PC-3 (cell line): Measurements from ENCODE around the gene LRP1B. TPM values are rescaled to one million over a fixed set of nuclear protein-coding genes. Genes with fewer than 3 reads are reported as not detected.
A peak's percentile ranks its signal among the peaks of the same experiment; 100 is the strongest.

ENCODE experiments used
- ATAC-seq: fragments of 200-7000 bp; cut with Tn5 transposase; 2 replicates; pipeline ENCODE4 v1.9.1; 2020; ENCODE audit warnings: mild to moderate bottlenecking, moderate library complexity
- BruUV-seq: library from RNA; stranded (reverse); fragments of 400-500 nt; replicated peaks from 2 replicates; lab custom pipeline; 2021; lab: Mats Ljungman, UMichigan
- CTCF ChIA-PET: fragments of 300-600 bp; sonication (Branson Sonifier 250); formaldehyde crosslinking; loops from one replicate; lab custom pipeline; 2022; ENCODE audit warnings: antibody characterized with exemption; lab: Charles Lee
- POLR2A ChIA-PET: fragments of 300-600 bp; sonication (Branson Sonifier 250); formaldehyde crosslinking; loops from one replicate; lab custom pipeline; 2022; ENCODE audit warnings: antibody characterized with exemption; ENCODE audit not compliant: unreplicated experiment; lab: Charles Lee
- DNase-seq: peaks from one replicate; pipeline ENCODE4 v3.0.0-alpha.2; 2015
- H2AFZ ChIP-seq: fragments of 300-600 bp; sonication (generic); 2 replicates; pipeline ENCODE4 v1.6.0; 2016; ENCODE audit warnings: antibody characterized with exemption, low read length
- H3F3A ChIP-seq: fragments of 300-600 bp; sonication (generic); one replicate; pipeline ENCODE4 v1.6.0; 2017; ENCODE audit warnings: antibody characterized with exemption, low read length, control low read depth, mild to moderate bottlenecking; ENCODE audit not compliant: unreplicated experiment
- H3K27ac ChIP-seq: fragments of 300-600 bp; sonication (generic); 2 replicates; pipeline ENCODE4 v1.5.1; 2016; ENCODE audit warnings: mild to moderate bottlenecking, low read length
- H3K27me3 ChIP-seq: fragments of 300-600 bp; sonication (generic); 2 replicates; pipeline ENCODE4 v1.6.1; 2016; ENCODE audit warnings: low read length, mixed read lengths
- H3K36me3 ChIP-seq: fragments of 300-600 bp; sonication (generic); 2 replicates; pipeline ENCODE4 v1.6.1; 2016; ENCODE audit warnings: low read depth, mixed run types, low read length, mixed read lengths
- H3K4me1 ChIP-seq: fragments of 300-600 bp; sonication (generic); 2 replicates; pipeline ENCODE4 v1.5.1; 2016; ENCODE audit warnings: low read length; ENCODE audit not compliant: insufficient read depth
- H3K4me2 ChIP-seq: fragments of 300-600 bp; sonication (generic); 2 replicates; pipeline ENCODE4 v1.6.0; 2016; ENCODE audit warnings: low read length
- H3K4me3 ChIP-seq: fragments of 300-600 bp; sonication (generic); 2 replicates; pipeline ENCODE4 v1.5.1; 2016; ENCODE audit warnings: mild to moderate bottlenecking, low read length, mixed read lengths
- H3K79me2 ChIP-seq: fragments of 300-600 bp; sonication (generic); 2 replicates; pipeline ENCODE4 v1.6.1; 2017; ENCODE audit warnings: low read length, mixed read lengths
- H3K9ac ChIP-seq: fragments of 300-600 bp; sonication (generic); 2 replicates; pipeline ENCODE4 v1.6.0; 2016; ENCODE audit warnings: mild to moderate bottlenecking, low read length
- H3K9me2 ChIP-seq: fragments of 300-600 bp; sonication (generic); replicated peaks from 2 replicates; pipeline ENCODE4 v1.6.1; 2016; ENCODE audit warnings: mixed run types, low read length, mixed read lengths
- H3K9me3 ChIP-seq: fragments of 300-600 bp; sonication (generic); 2 replicates; pipeline ENCODE4 v1.6.1; 2016; ENCODE audit warnings: low read length, mixed read lengths
- H4K20me1 ChIP-seq: fragments of 300-600 bp; sonication (generic); 2 replicates; pipeline ENCODE4 v1.6.1; 2016; ENCODE audit warnings: low read length, mixed read lengths
- EZH2 ChIP-seq: fragments of 300-600 bp; sonication (generic); IDR thresholded peaks from one replicate; pipeline ENCODE4 v1.6.1; 2017; ENCODE audit warnings: antibody characterized with exemption, mild to moderate bottlenecking, low read length; ENCODE audit not compliant: unreplicated experiment
- EZH2phosphoT487 ChIP-seq: fragments of 300-600 bp; sonication (generic); IDR thresholded peaks from 2 replicates; pipeline ENCODE4 v1.6.1; 2018; ENCODE audit warnings: mild to moderate bottlenecking, antibody characterized with exemption, low read length, borderline replicate concordance
- intact Hi-C: fragments of 100-400 bp; cut with micrococcal nuclease; formaldehyde crosslinking; loops from 2 replicates; pipeline ENCODE4 v1.9.0; 2023
- total RNA-seq: library from RNA; depleted of rRNA; stranded (reverse); fragments of >200 nt; gene quantifications from 2 replicates; pipeline ENCODE4 v1.2.3, GENCODE V29; 2014
- TF ChIP-seq, protein P1 (sequence below): fragments of 300-600 bp; sonication (generic); conservative IDR thresholded peaks from 2 replicates; pipeline ENCODE4 v1.5.1; 2017; ENCODE audit warnings: antibody characterized with exemption, low read depth, mild to moderate bottlenecking, low read length

Gene LRP1B
- total RNA-seq, 1 experiment from 2014 or later: 0.04 TPM

DNA sequence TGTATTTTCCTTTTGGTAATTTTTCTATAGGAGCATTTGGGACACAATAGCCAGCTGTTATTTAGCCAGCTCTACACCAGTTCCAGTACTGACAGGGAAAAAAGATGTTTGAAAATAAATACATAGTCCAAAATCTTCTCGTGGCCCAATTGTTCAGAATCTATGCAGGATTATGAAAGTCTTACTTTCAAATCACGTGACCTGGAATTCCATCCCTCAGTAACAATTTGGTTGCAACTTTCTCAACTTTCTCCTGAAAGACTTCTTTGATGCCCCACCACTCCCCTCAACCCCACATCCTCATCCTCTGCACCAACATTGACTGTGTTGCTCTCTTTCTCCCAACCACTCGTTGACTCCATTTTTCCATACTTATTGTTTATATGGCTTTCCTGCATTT lies 539.0 kb downstream of the LRP1B start:
- no peak overlapping the region for H3K9ac ChIP-seq
- no peaks in the 10 kb centered on the region for H4K20me1 ChIP-seq
- H3K79me2 ChIP-seq: no peaks in the 10 kb centered on the region
- H2AFZ ChIP-seq: no peak overlapping the region
- no TSS peak for BruUV-seq
- POLR2A ChIA-PET: no interaction called here
- intact Hi-C loops: no loop called here
- DNase-seq: no peak
- no peak overlapping the region for H3K4me3 ChIP-seq
- peak; percentile 69 for ATAC-seq
- H3K36me3 ChIP-seq: no peaks in the 10 kb centered on the region
- no peaks in the 10 kb centered on the region for H3K9me2 ChIP-seq
- H3K27ac ChIP-seq: no peak overlapping the region
- H3F3A ChIP-seq: no peaks in the 10 kb centered on the region
- no peaks in the 10 kb centered on the region for H3K4me1 ChIP-seq
- TF ChIP-seq EZH2 (no peak), EZH2phosphoT487 (no peak)
- TF ChIP-seq, protein P1, sequence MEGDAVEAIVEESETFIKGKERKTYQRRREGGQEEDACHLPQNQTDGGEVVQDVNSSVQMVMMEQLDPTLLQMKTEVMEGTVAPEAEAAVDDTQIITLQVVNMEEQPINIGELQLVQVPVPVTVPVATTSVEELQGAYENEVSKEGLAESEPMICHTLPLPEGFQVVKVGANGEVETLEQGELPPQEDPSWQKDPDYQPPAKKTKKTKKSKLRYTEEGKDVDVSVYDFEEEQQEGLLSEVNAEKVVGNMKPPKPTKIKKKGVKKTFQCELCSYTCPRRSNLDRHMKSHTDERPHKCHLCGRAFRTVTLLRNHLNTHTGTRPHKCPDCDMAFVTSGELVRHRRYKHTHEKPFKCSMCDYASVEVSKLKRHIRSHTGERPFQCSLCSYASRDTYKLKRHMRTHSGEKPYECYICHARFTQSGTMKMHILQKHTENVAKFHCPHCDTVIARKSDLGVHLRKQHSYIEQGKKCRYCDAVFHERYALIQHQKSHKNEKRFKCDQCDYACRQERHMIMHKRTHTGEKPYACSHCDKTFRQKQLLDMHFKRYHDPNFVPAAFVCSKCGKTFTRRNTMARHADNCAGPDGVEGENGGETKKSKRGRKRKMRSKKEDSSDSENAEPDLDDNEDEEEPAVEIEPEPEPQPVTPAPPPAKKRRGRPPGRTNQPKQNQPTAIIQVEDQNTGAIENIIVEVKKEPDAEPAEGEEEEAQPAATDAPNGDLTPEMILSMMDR: no peak
- CTCF ChIA-PET: no interaction called here
- H3K4me2 ChIP-seq: no peak overlapping the region
- no peaks in the 10 kb centered on the region for H3K9me3 ChIP-seq
- H3K27me3 ChIP-seq: no peaks in the 10 kb centered on the region

DNA sequence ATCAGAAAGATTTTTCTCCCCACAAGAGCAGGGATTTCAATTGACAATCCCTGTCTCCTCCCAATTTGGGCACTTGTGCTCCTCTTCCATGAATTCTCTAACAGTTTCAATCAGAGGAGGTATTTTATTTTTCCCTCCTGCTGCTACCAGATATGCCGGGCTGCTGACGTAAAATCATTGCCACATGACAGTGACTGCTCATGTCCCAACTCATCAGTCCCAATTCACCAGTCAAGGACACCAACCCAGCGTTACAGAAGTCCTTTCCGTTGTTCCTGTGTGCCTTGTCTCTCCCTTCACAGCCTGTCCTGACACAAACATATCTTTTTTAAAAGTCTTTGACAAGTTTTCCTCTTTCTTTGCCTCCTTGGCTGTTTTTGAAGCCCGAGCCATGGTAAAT lies 540.2 kb downstream of the LRP1B start:
- intact Hi-C loops: no loop called here
- TF ChIP-seq EZH2phosphoT487: no peak
- TF ChIP-seq EZH2: no peak
- TF ChIP-seq, protein P1: no peak
- CTCF ChIA-PET: no interaction called here
- BruUV-seq: no TSS peak
- H3K36me3 ChIP-seq: no peaks in the 10 kb centered on the region
- no peaks in the 10 kb centered on the region for H3K4me1 ChIP-seq
- no peak overlapping the region for H3K27ac ChIP-seq
- no peaks in the 10 kb centered on the region for H3K79me2 ChIP-seq
- ATAC-seq: no peak
- H3K9me3 ChIP-seq: no peaks in the 10 kb centered on the region
- POLR2A ChIA-PET: no interaction called here
- no peak for DNase-seq
- H3K9me2 ChIP-seq: no peaks in the 10 kb centered on the region
- no peak overlapping the region for H3K4me2 ChIP-seq
- no peaks in the 10 kb centered on the region for H4K20me1 ChIP-seq
- H3K4me3 ChIP-seq: no peak overlapping the region
- no peaks in the 10 kb centered on the region for H3F3A ChIP-seq
- no peaks in the 10 kb centered on the region for H3K27me3 ChIP-seq
- no peak overlapping the region for H2AFZ ChIP-seq
- H3K9ac ChIP-seq: no peak overlapping the region

DNA sequence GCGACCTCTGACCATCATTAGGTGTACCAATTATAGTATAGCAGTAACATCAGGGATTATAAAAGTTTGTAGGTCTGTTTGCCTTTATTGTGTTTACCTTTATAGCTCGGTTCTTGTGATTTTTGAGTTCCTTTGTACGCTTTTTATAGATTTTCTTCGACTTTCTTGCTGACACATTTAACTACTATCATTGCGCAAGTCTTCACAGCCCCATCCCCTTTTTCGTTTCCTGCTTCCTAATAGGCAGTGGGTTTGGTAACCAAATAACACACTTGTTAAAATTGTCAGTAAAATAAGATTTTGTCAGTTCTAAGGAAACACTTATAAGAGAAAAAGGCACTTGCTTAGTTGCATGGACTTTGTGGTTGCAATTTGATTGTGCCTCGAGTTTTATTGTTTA lies 541.5 kb downstream of the LRP1B start:
- ChIA-PET CTCF (no interaction called here), POLR2A (no interaction called here)
- H3K4me2 ChIP-seq: no peak overlapping the region
- H3K4me3 ChIP-seq: no peak overlapping the region
- H3K27me3 ChIP-seq: no peaks in the 10 kb centered on the region
- H3K9me3 ChIP-seq: no peaks in the 10 kb centered on the region
- no peaks in the 10 kb centered on the region for H3K36me3 ChIP-seq
- no TSS peak for BruUV-seq
- no peak for TF ChIP-seq EZH2phosphoT487
- TF ChIP-seq, protein P1: no peak
- no peak for TF ChIP-seq EZH2
- no peaks in the 10 kb centered on the region for H4K20me1 ChIP-seq
- H3K9ac ChIP-seq: no peak overlapping the region
- H3K79me2 ChIP-seq: no peaks in the 10 kb centered on the region
- intact Hi-C loops: no loop called here
- H2AFZ ChIP-seq: no peak overlapping the region
- no peaks in the 10 kb centered on the region for H3F3A ChIP-seq
- H3K9me2 ChIP-seq: no peaks in the 10 kb centered on the region
- ATAC-seq (no peak), DNase-seq (no peak)
- no peak overlapping the region for H3K27ac ChIP-seq
- H3K4me1 ChIP-seq: no peaks in the 10 kb centered on the region
